Measurements from ENCODE around the gene MAP9.
"Not testable (repeated sequence)": the region's sequence is repeated elsewhere in the genome, so short reads cannot be mapped to it uniquely, and the experiment has no call there.

The MAP9 gene

DNA sequence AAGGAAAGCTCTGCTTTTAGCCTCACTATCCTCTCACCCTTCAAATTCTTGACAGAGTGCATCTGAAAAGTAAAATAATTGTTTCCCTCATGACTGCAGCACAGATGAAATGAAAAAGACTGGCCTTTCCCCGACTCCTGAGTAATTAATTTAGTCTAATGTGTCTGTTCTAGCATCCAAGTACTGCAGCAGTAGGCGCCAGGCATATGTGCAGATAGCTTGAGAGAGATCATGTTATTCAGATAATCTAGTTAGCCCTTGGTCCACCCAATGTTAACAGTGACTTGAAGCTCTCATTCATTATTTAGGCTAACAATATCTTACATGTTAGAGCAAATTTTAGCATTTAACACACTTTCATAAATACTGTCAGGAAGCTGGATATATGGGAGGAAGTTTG, 54.0 kb downstream of the MAP9 start:
- H3K9ac ChIP-seq (ENCODE audit: low read length), result no peak overlapping the region
- no peaks in the 10 kb centered on the region for H3K4me1 ChIP-seq (ENCODE audit: low read length)
- no peak overlapping the region for H3K4me3 ChIP-seq (ENCODE audit: low read length)
- no peaks in the 10 kb centered on the region for H3K9me3 ChIP-seq (ENCODE audit: insufficient read depth, low read length)
- H3K79me2 ChIP-seq (ENCODE audit: low read length), result no peaks in the 10 kb centered on the region
- H3K27me3 ChIP-seq (ENCODE audit: low read depth, low read length), result no peaks in the 10 kb centered on the region
- H3K36me3 ChIP-seq (replicated peaks; ENCODE audit: low read depth, low read length), result no peaks in the 10 kb centered on the region
- H3K27ac ChIP-seq (ENCODE audit: low read length), result no peak overlapping the region
- no peak overlapping the region for H3K4me2 ChIP-seq (ENCODE audit: low read length)
- TF ChIP-seq EZH2phosphoT487 (IDR thresholded peaks at IDR 0.05; ENCODE audit: low read depth), result no peak
- TF ChIP-seq, protein P1, sequence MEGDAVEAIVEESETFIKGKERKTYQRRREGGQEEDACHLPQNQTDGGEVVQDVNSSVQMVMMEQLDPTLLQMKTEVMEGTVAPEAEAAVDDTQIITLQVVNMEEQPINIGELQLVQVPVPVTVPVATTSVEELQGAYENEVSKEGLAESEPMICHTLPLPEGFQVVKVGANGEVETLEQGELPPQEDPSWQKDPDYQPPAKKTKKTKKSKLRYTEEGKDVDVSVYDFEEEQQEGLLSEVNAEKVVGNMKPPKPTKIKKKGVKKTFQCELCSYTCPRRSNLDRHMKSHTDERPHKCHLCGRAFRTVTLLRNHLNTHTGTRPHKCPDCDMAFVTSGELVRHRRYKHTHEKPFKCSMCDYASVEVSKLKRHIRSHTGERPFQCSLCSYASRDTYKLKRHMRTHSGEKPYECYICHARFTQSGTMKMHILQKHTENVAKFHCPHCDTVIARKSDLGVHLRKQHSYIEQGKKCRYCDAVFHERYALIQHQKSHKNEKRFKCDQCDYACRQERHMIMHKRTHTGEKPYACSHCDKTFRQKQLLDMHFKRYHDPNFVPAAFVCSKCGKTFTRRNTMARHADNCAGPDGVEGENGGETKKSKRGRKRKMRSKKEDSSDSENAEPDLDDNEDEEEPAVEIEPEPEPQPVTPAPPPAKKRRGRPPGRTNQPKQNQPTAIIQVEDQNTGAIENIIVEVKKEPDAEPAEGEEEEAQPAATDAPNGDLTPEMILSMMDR (IDR thresholded peaks at IDR 0.05; ENCODE audit: low read depth, low read length), result no peak
- H2AFZ ChIP-seq (ENCODE audit: low read depth, low read length), result no peak overlapping the region
- no peaks in the 10 kb centered on the region for H4K20me1 ChIP-seq (ENCODE audit: insufficient read depth, low read length)

DNA sequence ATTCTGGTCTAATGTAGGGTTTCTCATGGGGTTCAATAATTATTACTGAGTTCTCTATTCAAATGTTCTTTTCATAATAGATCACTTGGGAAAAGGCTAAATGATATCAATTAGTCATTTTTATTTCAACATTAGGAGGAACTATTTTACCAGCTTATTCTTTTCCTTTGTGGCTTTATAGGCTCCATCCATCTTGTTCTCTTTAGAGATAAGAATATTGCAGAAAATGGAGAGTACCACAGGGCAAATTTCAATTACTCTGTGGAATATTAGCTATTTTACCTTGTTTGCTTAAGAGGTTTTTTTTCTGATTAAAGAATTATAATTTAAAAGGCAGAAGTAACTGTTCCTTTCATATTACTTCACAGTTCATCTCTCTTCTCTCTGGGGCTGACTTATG, 55.8 kb downstream of the MAP9 start:
- H3K79me2 ChIP-seq (ENCODE audit: low read length), result no peaks in the 10 kb centered on the region
- H3K4me1 ChIP-seq (ENCODE audit: low read length), result no peaks in the 10 kb centered on the region
- H3K27ac ChIP-seq (ENCODE audit: low read length), result no peak overlapping the region
- H3K4me2 ChIP-seq (ENCODE audit: low read length), result no peak overlapping the region
- H3K27me3 ChIP-seq (ENCODE audit: low read depth, low read length), result no peaks in the 10 kb centered on the region
- H2AFZ ChIP-seq (ENCODE audit: low read depth, low read length), result no peak overlapping the region
- H3K9ac ChIP-seq (ENCODE audit: low read length), result no peak overlapping the region
- no peaks in the 10 kb centered on the region for H3K9me3 ChIP-seq (ENCODE audit: insufficient read depth, low read length)
- no peak overlapping the region for H3K4me3 ChIP-seq (ENCODE audit: low read length)
- H4K20me1 ChIP-seq (ENCODE audit: insufficient read depth, low read length), result no peaks in the 10 kb centered on the region
- no peaks in the 10 kb centered on the region for H3K36me3 ChIP-seq (replicated peaks; ENCODE audit: low read depth, low read length)
- TF ChIP-seq, protein P1 (IDR thresholded peaks at IDR 0.05; ENCODE audit: low read depth, low read length), result no peak
- TF ChIP-seq EZH2phosphoT487 (IDR thresholded peaks at IDR 0.05; ENCODE audit: low read depth), result no peak

DNA sequence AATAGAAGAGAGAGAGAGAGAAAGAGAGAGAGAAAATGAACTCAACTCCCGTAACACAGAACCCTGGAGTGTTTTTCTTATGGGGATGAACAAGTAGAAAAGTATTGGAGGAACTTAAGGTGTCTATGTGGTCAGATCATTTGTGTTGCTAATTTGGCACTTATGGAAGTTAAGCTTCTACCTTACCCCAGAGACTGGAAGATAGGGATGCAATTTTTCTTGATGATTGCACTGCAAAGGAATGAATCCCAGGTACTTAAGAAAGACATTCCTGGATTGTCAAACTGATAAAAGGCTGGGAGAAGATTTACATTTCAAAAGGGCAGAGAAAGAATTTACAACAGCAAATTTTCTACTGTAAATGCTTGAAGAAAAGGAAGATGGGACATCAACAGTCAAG, 57.2 kb downstream of the MAP9 start:
- Histone ChIP-seq H3K27me3 (ENCODE audit: low read depth, low read length) (no peaks in the 10 kb centered on the region), H2AFZ (ENCODE audit: low read depth, low read length) (no peak overlapping the region), H3K27ac (ENCODE audit: low read length) (no peak overlapping the region), H3K36me3 (replicated peaks; ENCODE audit: low read depth, low read length) (no peaks in the 10 kb centered on the region), H3K4me2 (ENCODE audit: low read length) (no peak overlapping the region), H3K9ac (ENCODE audit: low read length) (no peak overlapping the region), H4K20me1 (ENCODE audit: insufficient read depth, low read length) (no peaks in the 10 kb centered on the region), H3K9me3 (ENCODE audit: insufficient read depth, low read length) (no peaks in the 10 kb centered on the region), H3K79me2 (ENCODE audit: low read length) (no peaks in the 10 kb centered on the region), H3K4me1 (ENCODE audit: low read length) (no peaks in the 10 kb centered on the region), H3K4me3 (ENCODE audit: low read length) (no peak overlapping the region)
- TF ChIP-seq EZH2phosphoT487 (IDR thresholded peaks at IDR 0.05; ENCODE audit: low read depth), result no peak
- TF ChIP-seq, protein P1 (IDR thresholded peaks at IDR 0.05; ENCODE audit: low read depth, low read length), result no peak

DNA sequence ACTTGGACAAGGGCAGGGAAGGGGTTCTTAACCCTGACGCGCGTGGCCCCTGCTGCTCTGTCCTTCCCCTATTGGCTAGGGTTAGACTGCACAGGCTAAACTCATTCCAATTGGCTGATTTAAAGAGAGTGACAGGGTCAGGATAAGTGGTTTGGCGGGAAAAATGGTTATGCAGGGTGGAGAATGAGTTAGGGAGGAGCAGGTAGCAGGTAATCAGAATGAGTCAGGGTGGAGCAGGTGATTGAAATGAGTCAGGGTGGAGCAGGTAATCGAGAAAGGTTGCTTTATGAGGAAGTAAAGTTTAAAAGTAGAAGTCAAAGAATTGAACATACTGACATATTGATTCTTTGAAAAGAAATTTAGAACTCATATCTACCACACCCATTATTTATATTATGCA, 64.7 kb downstream of the MAP9 start:
- H3K9me3 ChIP-seq (ENCODE audit: insufficient read depth, low read length); H3K4me1 ChIP-seq (ENCODE audit: low read length); H3K4me3 ChIP-seq (ENCODE audit: low read length); H3K79me2 ChIP-seq (ENCODE audit: low read length); H3K36me3 ChIP-seq (replicated peaks; ENCODE audit: low read depth, low read length); H3K4me2 ChIP-seq (ENCODE audit: low read length); H4K20me1 ChIP-seq (ENCODE audit: insufficient read depth, low read length); H2AFZ ChIP-seq (ENCODE audit: low read depth, low read length); H3K9ac ChIP-seq (ENCODE audit: low read length); H3K27me3 ChIP-seq (ENCODE audit: low read depth, low read length); H3K27ac ChIP-seq (ENCODE audit: low read length): not testable (repeated sequence)

DNA sequence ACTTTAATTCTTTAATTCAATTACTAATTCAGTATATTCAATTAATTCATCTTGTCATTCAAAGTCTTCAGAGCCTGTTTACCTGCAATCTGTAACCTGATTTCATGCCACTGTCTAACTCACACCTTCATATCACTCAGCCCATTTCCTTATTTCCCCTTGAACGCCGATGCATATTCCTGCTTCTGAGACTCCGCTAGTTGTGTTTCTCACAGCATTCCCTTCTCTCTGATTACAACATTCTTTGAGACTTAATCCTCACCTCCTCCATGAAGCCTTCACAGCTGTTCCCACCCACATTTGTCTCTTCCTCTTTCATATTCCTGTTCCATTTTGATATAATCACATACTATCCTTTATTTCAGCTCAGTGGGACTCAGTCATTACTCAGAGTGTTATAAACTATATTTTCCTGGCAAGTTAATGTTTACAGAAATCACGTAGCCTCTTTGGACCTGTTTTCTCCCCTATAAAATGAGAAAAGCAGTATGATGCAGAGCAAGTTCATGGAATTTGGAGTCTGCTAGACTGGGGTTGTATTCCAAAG, 69.0 kb downstream of the MAP9 start:
- Histone ChIP-seq H3K4me1 (ENCODE audit: low read length) (peaks cover 3% of the 10 kb centered on the region; the same call in 1 of the 2 replicates), H3K27ac (ENCODE audit: low read length) (no peak overlapping the region), H3K36me3 (replicated peaks; ENCODE audit: low read depth, low read length) (no peaks in the 10 kb centered on the region), H2AFZ (ENCODE audit: low read depth, low read length) (no peak overlapping the region), H3K4me3 (ENCODE audit: low read length) (no peak overlapping the region), H3K9ac (ENCODE audit: low read length) (no peak overlapping the region), H3K4me2 (ENCODE audit: low read length) (no peak overlapping the region), H3K79me2 (ENCODE audit: low read length) (no peaks in the 10 kb centered on the region), H4K20me1 (ENCODE audit: insufficient read depth, low read length) (no peaks in the 10 kb centered on the region), H3K27me3 (ENCODE audit: low read depth, low read length) (no peaks in the 10 kb centered on the region), H3K9me3 (ENCODE audit: insufficient read depth, low read length) (no peaks in the 10 kb centered on the region)
- TF ChIP-seq, protein P1 (IDR thresholded peaks at IDR 0.05; ENCODE audit: low read depth, low read length), result no peak
- TF ChIP-seq EZH2phosphoT487 (IDR thresholded peaks at IDR 0.05; ENCODE audit: low read depth), result no peak
